Stimulated activated CD8-positive, alpha-beta memory T cell treated with anti-CD3 and anti-CD28 coated beads, Interleukin-4, amount 100 ng/mL, for 24 hours (primary cell): Measurements from ENCODE around the gene CACNA1G.

Source experiments
- DNase-seq: peaks from one replicate; pipeline ENCODE4 v3.0.0-alpha.2; 2020; ENCODE audit warnings: low read depth

The CACNA1G gene

DNA sequence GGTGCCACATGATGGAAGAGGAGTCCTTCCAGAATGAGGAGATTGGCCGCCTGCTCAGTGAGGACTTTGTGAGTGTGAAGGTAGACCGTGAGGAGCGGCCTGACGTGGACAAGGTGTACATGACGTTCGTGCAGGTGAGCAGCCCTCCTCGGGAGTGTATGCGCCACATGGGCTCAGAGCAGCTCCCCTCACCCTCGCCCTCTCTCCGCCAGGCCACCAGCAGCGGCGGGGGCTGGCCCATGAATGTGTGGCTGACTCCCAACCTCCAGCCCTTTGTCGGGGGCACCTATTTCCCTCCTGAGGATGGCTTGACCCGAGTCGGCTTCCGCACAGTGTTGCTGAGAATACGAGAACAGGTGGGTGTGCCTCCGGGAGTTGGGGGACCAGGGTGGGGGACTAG is 11.7 kb upstream of the CACNA1G start:
- DNase-seq: no peak

DNA sequence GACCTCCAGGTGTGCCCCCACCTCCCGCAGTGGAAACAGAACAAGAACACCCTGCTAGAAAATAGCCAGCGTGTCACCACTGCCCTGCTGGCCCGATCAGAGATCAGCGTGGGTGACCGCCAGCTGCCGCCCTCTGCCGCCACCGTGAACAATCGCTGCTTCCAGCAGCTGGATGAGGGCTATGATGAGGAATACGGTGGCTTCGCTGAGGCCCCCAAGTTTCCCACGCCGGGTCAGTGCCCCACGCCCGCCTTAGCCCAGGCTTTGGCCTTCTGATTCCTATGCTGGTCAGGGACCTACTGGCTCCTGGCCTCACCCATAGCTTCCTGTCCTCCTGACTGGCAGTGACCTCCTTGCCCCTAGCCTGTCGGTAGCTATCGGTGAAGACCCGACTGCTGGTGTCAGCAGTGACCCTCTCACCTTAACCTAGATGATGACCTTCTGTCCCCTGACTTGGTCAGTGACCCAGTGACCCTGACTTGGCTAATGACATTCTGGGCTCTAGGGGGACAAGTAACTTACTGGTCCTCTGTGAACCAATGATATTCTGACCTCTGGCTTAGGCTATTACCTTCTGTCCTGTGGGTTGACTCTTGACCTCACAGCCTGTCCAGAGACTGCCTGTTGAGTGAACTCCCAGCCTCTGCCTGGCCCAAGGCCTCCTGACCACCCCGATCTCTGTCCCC is 11.1 kb upstream of the CACNA1G start:
- DNase-seq: no peak

DNA sequence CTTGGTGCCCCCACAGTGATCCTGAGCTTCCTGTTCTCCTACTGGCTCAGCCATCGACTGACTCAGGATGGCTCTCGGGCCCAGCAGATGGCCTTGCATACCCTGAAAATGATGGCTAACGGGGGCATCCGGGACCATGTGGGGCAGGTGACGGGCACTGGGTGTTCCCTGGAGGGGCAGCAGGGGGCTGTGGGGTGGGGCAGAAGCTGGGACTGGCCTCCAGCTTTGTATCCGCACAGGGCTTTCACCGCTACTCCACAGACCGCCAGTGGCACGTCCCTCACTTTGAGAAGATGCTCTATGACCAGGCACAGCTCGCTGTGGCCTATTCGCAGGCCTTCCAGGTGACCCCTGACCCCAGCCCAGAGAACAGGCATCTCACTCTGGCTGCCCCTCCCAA is 10.5 kb upstream of the CACNA1G start:
- no peak for DNase-seq

DNA sequence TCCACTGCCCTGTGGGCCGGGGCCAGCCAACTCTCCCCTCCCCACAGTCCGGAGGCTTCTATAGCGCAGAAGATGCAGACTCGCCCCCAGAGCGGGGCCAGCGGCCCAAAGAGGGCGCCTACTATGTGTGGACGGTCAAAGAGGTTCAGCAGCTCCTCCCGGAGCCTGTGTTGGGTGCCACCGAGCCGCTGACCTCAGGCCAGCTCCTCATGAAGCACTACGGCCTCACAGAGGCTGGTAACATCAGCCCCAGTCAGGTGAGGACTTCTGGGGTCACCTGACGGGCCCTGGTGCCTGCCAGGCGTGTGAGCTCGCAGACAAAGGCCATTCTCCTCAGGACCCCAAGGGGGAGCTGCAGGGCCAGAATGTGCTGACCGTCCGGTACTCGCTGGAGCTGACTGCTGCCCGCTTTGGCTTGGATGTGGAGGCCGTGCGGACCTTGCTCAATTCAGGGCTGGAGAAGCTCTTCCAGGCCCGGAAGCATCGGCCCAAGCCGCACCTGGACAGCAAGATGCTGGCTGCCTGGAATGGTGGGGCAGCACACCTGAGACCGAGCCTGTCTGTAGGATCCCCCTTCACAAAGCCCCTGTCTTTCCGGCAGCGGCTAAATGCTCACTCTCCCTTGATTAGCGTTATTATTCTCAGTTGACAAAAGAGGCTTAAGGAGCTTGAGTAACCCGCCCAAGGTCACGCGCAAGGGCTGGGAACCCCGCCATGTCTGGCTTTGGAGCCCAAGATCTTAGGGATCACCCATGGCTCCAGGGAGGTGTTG is 9.7 kb upstream of the CACNA1G start:
- no peak for DNase-seq

DNA sequence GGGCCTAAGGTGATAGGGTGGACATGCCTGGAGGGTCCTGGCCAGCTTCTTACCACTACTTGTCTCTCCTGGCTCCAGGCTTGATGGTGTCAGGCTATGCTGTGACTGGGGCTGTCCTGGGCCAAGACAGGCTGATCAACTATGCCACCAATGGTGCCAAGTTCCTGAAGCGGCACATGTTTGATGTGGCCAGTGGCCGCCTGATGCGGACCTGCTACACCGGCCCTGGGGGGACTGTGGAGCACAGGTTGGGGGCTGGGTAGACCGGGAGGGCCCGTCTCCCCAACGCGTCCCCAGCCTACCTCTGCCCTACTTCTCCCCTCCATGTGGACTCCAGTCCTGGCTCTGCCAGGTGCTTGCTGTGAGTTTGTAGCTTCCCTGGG is 9.1 kb upstream of the CACNA1G start:
- no peak for DNase-seq

DNA sequence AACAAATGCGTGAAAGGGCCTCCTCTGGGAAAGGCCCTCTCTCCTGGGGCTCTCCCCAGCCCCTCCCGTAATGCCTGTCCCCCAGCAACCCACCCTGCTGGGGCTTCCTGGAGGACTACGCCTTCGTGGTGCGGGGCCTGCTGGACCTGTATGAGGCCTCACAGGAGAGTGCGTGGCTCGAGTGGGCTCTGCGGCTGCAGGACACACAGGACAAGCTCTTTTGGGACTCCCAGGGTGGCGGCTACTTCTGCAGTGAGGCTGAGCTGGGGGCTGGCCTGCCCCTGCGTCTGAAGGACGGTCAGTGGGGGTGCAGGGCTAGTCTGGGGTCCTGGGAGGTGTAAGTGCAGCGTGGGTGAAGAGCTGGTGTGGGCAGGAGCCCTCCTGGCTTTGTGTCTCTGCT is 8.6 kb upstream of the CACNA1G start:
- no peak for DNase-seq

DNA sequence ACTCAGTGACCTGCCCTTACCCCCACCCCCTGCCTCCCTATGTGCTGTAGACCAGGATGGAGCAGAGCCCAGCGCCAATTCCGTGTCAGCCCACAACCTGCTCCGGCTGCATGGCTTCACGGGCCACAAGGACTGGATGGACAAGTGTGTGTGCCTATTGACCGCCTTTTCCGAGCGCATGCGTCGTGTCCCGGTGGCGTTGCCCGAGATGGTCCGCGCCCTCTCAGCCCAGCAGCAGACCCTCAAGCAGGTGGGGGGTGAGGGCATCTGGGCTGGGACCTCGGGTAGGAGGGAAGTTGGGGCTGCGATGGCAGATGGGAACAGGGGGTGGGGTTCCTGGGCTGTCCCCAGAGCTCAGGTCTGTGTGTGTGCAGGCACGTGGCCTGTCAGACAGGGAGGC is 6.3 kb upstream of the CACNA1G start:
- DNase-seq: no peak

DNA sequence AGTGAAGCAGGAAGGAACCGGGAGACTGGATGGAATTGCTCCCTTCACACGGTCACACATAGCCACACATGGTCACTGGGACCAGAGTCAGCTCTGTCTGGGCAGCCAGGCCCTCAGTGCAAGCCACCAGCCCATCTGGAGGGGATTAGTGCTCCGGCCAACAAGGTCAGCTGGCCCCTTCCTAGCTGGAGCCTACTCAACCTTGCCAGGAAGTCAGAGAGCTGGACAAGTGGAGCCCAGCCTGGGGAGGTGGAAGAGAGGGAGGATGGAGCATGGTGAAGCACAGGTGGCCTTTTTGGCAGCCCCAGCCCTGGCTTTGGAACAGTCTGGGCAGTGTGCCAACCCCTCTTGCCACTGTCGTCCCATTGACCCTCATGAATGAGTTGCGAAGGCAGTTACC is 3.7 kb upstream of the CACNA1G start:
- no peak for DNase-seq

DNA sequence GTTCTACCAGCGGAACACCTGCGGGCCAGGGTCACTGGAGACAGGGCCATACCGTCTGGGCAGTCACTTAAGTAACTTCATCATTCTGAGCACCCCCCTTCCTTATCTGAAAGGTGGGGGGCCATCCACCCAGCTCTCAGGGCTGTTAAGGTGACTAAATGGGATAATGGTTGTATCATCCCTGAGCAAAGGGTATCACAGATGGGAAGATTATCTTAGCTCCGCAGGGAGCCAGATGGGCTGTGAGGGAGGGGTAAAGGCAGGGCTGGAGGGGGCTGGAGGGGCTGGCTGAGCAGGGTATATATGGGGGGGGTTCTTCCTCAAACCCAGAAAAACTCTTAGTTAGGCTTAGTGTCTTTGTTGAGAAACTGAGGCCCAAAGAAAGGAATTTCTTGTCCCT is 2.9 kb upstream of the CACNA1G start:
- DNase-seq: no peak

DNA sequence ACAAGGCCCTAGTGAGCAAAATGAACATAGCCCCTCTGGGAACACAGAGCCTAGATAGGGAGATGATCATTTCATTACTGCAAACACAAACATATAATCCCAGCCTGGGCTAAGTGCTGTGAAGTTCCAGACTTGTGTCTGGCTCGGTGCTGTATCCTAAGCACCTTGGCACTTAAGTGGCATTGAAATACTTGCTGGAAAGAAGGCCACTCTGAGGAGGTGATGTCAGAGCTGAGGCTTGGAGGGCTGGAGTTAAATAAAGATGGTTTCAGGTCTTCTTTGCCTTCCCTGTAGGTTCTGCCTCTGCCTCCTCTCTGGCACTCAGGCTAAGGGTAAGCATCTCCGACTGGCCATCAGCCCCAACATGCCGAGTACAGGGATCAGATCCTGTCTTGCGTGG is 2.4 kb upstream of the CACNA1G start:
- no peak for DNase-seq

DNA sequence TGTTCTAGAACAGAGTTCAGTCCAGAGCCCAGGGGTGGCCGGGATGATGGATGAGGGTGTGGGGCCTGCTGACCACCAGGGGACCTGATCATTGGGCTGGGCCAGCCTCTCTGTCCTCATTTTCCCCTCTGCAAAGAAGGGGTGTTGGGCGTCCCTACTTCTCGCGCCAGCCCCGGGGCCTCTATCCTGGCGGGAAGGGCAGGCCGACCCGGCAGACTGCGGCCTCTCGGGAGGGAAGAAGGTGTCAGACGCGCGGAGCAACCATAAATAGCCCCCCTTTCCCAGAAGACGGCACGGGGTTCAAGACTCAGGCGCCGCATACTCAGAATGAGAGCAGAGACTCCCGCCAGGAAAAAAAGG is 2.0 kb upstream of the CACNA1G start:
- DNase-seq: no peak

DNA sequence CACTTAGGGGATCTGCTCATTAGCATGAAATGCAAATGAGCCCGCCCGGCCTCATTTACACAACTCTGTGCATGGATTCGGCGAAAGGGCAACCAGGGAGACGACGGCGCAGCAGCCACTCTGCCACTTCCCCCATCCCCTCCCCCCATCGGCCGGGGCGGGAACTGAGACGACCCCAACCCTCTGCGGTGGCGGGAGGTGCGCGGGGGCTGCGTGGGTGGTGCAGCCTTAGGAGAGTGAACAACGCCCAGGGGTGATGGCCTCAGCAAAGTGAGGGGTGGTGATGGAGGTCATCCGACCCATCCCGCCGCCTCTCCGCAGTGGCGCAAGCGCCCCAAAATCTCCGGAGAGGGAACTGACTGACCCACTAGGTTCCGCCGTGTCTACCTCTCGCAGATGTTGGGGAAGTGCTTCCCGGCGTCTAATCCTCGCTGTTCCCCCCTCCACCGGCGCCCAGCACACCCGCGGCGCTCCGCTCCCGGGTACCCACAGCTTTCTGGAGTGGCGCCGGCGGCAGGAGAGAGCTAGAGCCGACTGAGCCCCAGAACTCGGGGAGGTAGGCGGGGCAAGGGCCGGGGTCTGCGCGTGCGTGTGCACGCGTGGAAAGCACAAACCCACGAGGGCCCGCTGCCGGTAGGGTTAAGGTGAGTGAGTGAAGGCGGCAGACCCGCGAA is 1.4 kb upstream of the CACNA1G start:
- DNase-seq: no peak

DNA sequence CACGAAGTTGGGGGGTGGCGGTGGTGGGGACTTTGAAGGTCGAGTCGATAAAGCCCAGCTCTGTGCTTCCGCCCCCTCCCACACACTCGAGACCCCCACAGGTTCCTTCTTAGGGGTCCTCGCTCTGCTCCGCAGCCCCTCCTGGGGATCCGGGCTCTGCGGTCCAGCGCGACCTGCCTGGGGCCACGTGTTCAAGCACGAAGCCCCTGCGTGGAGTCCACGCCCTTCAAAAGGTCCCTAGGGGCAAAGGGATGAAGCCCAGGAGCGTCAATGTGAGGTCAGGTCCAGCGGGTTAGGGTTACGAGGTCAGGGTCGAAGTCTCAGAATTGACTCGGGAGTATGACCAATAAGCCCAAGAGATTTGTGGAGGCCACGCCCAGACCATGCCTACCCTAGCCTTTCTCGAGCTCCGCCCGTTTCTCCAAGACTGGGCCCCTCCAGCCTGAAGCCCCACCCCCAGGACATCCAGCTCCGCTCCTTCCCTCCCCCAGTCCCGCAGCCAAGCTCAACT is 786 bp upstream of the CACNA1G start:
- no peak for DNase-seq

DNA sequence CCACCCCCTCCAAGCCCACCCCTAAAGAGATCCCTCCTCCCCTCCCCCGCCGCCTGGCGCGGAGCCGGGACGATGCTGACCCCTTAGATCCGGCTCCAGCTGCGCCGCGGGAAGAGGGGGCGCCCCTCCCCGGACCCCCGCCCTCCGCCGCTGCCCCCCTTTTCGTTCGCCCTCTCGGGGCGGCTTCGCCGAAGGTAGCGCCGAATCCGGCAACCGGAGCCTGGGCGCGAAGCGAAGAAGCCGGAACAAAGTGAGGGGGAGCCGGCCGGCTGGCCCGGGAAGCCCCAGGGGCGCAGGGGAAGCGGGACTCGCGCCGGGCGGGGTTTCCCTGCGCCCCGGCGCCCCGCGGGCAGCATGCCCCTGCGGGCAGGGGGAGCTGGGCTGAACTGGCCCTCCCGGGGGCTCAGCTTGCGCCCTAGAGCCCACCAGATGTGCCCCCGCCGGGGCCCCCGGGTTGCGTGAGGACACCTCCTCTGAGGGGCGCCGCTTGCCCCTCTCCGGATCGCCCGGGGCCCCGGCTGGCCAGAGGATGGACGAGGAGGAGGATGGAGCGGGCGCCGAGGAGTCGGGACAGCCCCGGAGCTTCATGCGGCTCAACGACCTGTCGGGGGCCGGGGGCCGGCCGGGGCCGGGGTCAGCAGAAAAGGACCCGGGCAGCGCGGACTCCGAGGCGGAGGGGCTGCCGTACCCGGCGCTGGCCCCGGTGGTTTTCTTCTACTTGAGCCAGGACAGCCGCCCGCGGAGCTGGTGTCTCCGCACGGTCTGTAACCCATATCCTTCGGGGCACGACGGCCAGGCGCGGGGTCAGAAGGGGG is 623 bp downstream of the CACNA1G start:
- DNase-seq: no peak

DNA sequence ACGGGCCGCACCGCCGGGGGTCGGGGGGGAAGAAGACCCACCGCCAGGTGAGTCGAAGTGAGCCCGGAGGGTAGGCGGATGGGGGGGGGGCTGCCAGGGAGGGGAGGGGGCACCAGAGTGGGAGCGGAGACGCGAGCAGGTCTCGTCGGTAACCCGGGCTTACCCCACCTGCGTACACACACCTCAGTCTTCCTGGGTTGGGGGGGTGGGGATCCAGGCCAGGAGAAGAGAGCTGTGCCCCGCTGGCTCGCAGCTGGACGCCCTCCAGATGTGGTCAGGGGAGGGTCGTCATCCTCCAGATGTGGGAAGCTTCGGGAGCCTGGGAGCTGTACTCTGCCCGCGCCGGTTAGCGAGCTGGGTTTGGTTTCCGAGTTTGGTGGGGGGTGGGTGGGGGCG is 1.2 kb downstream of the CACNA1G start:
- no peak for DNase-seq

DNA sequence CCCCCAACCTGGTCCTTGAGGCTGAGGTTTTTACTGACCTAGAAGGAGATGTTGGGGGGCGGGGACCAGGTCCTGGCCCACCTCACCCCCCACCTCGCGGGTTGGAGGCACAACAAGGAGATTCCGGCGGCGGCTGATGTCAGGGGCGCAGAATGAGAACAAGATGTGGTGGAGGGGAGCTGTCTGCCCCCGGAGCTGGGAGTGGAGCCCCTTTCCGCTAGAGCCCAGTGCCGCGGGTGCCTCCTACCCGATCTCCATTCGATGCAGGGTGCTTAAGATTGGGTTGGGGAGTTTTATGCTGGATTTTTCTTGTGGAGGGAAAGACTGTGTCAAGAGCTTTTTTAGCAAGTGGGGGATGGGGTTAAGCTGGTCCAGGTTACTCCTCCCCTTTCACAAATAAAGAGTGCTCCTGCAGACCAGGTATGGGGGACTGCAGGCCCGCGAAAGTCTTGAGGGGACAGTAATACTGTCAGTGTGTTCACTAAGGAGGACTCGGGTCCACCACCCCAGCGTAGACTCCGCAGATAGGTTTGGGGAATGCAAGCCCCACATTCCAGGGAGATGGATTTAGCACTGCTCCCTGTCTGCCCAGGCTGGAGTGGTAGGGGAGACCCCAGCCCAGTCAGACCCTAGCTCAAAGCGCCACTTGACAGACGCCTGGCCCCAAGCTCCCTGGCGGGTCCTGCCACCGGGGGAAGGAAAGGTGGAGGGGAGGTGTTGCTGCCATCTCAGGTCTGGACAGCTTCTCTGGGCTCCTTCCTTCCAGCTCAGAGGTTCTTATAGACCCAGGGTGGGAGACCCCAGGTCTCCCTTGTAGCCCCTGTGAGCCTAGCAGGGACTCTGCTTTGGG is 2.0 kb downstream of the CACNA1G start:
- DNase-seq: no peak

DNA sequence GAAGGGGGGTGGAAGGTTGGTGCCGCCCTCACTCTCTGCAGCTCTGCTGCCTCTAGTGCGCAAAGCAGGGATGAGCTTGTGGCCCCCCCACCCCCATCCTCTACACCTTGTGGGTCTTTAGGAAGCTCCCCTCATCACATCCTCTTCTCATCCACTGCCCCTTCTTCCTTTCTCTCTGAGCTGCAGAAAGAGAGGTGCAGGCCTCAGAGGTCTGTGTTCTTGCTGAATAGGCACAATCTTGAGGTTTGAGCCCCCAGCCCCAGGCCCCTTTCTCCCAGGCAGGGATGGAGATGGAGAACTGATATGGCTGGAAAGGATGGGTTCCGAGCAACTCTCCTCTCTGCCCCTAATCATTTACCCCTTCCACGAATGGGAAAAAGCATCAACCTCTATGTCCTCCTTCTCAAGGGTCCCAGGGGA is 2.6 kb downstream of the CACNA1G start:
- DNase-seq: no peak

DNA sequence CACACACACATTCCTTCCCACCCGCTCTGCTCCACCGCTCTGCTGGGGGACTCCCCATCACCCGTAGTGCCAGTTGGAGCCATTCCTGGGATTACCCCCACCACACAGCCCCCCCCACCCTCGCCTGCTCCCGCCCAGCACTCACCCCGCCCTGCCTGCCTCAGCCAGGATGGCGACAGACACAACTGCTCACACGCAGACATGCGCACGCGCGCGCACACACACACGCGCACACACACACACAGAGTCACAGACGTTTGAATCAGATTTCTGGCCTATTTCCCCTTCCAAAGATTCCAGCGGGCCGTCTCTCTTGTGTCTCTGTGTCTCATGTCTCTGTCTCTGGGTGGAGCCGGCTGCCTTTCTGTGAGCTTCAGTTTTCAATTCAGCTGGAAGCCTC is 4.4 kb downstream of the CACNA1G start:
- no peak for DNase-seq

DNA sequence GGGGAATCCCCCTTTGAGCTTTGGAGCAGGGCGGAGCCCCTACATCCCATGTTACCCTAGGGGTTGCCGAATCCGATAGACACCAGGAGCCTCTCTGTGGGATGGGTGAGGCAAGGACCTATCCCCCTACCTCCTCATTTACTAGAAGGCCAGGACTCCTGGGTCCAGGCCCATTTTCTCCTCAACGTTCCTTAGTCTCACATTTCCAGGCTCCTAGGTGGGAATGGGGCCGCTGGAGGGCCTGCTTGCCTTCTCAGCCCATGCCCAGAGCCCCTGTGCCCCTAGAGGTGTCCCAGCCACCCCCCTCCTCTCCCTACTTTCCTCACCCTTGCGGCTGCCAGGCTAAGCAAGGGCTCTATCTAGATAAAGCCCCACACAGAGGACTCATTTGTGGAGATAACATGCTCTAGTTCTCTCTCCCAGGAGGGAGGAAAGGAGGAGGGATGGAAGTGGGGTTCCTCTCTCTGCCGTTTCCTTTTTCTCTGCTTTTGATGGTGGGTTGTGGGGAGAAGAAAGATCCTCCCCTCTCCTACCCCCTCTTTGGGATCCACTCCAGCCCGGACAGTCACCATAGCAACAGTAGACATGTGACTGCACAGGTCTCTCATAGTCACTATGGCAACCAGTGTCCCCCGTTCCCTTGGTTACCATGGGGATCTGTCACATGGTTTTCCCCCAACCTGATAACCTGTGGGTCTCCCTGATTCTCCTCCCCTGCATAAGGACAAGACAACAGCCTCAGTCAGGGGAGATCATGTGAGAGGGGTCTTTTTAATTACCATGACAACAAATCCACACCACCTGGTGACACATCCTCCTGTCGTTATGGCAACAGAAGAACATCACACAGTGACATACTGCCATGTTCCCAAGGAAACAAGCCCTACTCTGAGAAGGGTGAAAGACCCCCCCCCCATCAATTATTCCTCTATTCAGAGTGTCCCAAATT is 5.2 kb downstream of the CACNA1G start:
- no peak for DNase-seq

DNA sequence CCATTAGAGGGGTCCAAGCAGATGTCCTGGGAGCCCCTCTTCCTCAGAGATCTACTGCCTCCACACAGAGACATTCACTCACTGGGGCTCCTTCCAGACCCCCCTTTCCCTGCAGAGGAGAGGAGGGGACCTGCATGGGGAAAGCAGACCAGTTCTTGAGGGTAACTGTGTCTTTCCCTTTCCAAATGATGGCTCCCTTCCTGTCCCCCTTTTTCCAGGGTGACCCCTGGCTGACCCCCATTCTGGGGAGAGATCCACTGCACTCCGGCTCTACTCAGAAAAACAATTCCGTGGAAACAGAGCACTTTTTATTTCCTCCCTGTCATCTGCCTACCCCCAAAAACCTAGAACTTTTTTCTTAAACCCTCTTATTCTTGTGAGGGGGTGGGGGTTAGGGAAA is 6.4 kb downstream of the CACNA1G start:
- DNase-seq: no peak
